ENCODE measurements around the gene SLC22A31.
"Not testable (repeated sequence)": the region's sequence is repeated elsewhere in the genome, so short reads cannot be mapped to it uniquely, and the experiment has no call there.

Gene SLC22A31

DNA sequence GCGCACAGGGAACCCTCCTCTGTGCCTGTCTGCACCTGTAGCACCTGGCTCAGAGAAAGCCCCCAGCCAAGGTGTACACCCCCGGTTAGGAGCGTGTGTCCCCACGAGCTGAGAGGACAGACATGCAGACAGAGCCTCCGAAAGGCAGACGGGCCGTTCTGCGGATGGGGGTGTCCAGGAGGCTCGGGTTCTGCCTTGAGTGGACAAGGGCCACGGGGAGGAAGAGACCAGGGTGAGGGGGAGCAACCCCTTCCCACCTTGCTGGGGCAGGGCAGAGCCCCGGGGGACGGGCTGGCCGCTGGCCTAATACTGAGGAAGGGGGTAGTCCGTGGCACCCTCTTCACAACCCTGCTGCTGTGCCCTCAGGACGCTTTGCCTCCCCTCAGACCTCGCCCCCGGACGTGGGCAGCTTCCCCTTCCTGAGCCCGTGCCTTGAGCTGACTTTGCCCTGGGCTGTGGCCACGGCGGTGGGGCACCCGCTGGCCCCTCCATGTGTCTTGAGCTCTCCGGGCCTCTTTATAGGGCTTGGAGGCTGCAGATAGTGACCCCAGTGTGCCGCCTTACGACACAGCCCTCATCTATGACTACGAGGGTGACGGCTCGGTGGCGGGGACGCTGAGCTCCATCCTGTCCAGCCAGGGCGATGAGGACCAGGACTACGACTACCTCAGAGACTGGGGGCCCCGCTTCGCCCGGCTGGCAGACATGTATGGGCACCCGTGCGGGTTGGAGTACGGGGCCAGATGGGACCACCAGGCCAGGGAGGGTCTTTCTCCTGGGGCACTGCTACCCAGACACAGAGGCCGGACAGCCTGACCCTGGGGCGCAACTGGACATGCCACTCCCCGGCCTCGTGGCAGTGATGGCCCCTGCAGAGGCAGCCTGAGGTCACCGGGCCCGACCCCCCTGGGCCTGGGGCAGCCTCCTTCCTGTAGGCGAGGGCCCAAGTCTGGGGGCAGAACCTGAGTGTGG lies 5.7 kb downstream of the SLC22A31 start:
- no peak for DNase-seq (ENCODE audit: extremely low read depth in 1 of 2, low read depth in 1 of 2)

DNA sequence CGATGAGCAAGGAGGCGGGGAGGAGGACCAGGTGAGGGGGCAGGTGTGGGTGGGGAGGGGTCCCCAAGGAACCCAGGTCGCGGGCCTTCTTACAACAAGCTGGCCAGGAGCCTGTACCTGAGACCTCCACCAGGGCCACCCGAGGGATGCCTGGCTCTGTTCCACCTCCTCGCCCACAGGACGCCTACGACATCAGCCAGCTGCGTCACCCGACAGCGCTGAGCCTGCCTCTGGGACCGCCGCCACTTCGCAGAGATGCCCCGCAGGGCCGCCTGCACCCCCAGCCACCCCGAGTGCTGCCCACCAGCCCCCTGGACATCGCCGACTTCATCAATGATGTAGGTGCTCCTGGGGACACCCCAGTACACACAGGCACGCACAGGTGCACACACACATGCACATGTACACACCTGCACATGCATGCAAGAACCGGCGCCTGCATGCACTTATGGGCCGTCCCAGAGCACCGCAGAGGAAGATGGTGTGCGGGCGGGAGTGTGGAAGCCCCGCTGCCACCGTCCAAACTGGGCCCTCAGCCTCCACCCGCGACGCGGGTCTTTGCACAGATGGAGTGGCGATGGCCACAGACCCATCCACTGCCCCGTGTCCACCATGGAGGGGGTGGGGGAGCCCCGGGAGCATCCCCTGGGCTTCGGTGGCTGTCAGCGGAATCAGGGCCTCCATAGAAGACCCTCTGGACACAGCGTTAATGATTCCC lies 6.6 kb downstream of the SLC22A31 start:
- no peak for DNase-seq (ENCODE audit: extremely low read depth in 1 of 2, low read depth in 1 of 2)

DNA sequence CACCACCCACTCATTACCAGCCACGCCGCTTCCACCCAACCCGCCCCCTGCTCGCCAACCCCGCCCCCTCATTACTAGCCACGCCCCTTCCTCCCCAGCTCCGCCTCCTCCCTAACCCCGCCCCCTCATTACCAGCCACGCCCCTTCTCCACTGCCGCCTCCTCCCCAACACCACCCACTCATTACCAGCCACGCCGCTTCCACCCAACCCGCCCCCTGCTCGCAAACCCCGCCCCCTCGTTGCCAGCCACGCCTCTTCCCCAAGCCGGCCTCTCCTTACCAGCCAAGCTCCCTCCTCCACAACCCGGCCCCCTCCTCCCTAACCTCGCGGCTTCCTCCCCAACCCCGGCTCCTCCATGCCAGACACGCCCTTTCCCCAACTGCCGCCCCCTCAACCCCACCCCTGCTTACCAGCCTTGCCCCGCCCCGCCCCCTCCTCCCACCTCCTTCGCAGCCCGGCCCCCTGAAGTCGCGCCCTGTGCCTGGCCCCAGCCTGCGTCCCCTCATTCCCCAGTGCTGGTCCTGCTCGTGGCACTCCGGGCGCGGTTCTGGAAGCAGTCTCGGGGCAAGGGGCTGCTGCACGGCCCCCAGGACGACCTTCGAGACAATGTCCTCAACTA lies 7.3 kb downstream of the SLC22A31 start:
- peak in 1 of 2 donors; percentile 61 for DNase-seq (ENCODE audit: extremely low read depth in 1 of 2, low read depth in 1 of 2)

DNA sequence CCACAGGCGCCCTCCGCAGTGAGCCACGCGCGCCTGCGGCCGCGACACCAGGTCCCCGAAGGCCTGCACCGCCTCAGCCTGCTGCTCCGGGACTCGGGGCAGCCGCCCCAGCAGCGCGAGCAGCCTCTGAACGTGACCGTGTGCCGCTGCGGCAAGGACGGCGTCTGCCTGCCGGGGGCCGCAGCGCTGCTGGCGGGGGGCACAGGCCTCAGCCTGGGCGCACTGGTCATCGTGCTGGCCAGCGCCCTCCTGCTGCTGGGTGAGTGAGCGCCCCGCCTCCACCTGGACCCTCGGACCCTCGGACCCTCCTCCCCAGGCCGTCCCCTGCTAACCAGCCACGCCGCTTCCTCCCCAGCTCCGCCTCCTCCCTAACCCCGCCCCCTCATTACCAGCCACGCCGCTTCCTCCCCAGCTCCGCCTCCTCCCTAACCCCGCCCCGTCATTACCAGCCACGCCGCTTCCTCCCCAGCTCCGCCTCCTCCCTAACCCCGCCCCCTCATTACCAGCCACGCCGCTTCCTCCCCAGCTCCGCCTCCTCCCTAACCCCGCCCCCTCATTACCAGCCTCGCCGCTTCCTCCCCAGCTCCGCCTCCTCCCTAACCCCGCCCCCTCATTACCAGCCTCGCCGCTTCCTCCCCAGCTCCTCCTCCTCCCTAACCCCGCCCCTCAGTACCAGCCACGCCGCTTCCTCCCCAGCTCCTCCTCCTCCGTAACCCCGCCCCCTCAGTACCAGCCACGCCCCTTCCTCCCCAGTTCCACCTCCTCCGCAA lies 8.0 kb downstream of the SLC22A31 start:
- DNase-seq (ENCODE audit: extremely low read depth in 1 of 2, low read depth in 1 of 2), result peak in 1 of 2 donors; percentile 29

DNA sequence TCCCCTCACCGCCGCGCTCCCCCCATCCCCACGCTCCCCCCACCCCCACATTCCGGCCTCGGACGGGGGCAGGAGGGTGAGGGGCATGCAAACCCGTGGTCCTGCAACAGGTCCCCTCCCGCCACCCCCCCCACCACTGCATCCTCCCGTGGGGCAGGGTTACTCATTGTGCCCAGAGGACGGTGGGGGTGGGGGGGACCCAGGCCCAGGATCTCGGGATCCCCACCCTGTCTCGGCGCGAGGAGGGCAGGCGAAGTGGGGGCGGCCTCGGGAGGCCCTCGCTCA lies 8.5 kb downstream of the SLC22A31 start:
- DNase-seq (ENCODE audit: extremely low read depth in 1 of 2, low read depth in 1 of 2), result no peak

DNA sequence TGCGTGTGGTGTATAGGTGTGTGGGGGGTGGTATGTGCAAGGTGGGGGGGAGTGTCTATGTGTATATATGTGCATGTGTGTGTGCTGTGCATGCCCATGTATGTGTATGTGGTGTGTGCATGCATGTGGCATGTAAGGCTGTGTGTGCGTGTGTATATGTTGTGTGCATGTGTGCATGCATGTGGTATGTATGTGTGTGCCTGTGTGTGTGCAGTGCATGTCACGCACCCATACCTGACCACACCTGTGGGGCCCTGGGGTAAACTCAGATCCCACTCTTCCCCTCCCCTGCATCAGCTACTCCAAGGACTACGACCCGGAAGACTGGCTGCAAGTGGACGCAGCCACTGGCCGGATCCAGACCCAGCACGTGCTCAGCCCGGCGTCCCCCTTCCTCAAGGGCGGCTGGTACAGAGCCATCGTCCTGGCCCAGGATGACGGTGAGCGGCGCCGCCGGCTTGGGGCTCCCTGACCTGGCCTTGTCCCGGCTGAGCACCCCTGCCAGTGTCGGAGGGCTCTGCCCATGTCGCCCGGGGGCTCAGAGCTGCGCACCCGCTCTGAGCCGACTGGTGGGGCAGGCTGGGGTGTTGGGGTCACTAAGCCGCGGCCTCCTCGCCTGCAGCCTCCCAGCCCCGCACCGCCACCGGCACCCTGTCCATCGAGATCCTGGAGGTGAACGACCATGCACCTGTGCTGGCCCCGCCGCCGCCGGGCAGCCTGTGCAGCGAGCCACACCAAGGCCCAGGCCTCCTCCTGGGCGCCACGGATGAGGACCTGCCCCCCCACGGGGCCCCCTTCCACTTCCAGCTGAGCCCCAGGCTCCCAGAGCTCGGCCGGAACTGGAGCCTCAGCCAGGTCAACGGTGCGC lies 9.1 kb downstream of the SLC22A31 start:
- no peak for DNase-seq (ENCODE audit: extremely low read depth in 1 of 2, low read depth in 1 of 2)

DNA sequence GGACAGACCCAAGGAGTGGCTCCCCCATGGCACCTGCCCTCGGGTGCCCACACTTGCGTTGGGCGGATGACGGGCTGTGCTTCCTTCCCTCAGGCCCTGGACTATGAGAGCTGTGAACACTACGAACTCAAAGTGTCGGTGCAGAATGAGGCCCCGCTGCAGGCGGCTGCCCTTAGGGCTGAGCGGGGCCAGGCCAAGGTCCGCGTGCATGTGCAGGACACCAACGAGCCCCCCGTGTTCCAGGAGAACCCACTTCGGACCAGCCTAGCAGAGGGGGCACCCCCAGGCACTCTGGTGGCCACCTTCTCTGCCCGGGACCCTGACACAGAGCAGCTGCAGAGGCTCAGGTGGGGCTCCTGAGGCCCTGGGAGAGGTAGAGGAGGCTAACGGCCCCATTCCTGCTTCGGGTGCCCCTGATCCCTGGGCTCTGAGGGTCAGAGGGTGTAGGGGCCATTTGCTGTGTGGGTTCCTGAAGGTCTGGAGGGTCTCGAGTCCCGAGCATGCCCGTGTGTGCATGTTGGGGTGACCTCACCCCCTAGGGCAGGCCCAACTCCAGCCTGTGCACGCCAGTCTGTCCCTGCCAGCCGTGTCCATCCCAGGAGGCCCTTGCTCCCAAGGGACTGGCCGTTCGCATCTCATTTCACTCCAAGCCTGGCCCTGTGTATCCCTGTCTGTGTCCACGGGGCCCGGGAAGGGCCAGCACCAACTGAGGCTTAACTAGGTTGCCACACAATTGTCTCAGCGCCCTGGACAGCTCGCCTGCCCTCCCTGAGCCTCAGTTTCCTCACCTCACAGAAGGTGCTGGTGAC lies 10.0 kb downstream of the SLC22A31 start:
- DNase-seq (ENCODE audit: extremely low read depth in 1 of 2, low read depth in 1 of 2), result no peak

DNA sequence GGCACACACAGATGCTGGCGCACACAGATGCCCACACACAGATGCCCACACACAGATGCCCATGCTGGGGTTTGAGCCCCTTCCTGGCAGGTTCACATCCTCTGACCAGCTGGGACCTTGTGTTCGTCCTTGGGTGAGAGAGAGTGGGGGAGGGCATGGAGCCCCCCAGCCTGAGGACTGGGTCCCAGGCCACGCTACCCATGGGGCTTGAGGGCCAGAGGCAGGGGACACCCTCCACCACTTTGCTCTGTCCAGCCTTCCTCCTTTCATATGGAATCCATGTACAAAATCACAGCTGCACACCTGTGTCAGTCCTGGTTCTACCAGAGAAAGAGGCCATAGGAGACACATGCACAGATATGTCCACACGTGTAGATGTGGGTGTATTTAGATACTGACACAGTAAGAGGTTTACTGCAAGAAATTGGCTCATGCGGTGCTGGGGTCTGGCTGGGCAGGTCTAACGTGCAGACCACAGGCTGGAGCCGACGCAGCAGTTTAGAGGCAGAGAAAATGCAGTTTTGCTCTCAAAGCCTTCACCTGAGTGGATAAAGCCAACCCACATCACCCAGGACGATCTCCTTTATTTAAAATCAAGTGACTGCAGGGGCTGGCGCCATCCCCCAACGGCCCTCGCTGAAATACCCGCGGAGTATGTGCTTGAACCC lies 10.8 kb downstream of the SLC22A31 start:
- DNase-seq (ENCODE audit: extremely low read depth in 1 of 2, low read depth in 1 of 2), result no peak

DNA sequence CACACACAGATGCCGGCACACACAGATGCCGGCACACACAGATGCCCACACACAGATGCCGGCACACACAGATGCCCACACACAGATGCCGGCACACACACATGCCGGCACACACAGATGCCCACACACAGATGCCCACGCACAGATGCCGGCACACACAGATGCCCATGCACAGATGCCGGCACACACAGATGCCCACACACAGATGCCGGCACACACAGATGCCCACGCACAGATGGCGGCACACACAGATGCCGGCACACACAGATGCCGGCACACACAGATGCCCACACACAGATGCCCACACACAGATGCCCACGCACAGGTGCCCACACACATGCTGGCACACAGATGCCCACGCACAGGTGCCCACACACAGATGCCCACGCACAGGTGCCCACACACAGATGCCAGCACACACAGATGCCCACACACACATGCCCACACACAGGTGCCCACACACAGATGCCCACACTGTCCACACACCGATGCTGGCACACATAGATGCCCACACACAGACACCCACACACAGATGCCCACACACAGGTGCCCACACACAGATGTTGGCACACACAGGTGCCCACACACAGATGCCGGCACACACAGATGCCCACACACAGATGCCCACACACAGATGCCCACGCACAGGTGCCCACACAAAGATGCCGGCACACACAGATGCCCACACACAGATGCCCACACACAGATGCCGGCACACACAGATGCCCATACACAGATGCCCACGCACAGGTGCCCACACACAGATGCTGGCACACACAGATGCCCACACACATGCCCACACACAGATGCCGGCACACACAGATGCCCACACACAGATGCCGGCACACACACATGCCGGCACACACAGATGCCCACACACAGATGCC lies 11.6 kb downstream of the SLC22A31 start:
- DNase-seq (ENCODE audit: extremely low read depth in 1 of 2, low read depth in 1 of 2), result not testable (repeated sequence)

DNA sequence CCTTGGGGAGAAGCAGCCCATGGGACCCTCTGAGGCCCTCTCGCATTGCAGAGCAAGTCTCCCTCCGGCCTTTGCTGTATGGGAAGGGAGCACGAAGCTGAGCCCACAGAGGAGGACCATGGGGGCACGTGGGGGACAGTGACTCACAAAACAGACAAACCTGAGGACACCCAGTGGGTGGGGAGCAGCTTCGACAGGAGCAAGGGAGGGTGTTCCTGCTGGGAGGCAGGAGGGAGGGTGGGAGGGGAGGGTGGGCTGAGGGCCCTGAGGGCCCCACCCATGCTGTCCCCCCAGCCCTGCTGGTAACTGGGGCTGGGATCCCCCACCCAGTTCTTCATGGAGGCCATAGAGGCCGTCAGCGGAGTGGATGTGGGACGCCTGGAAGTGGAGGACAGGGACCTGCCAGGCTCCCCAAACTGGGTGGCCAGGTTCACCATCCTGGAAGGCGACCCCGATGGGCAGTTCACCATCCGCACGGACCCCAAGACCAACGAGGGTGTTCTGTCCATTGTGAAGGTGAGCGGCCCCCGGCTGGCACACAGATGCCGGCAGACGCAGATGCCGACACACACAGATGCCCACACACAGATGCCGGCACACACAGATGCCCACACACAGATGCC lies 12.5 kb downstream of the SLC22A31 start:
- DNase-seq (ENCODE audit: extremely low read depth in 1 of 2, low read depth in 1 of 2), result no peak

DNA sequence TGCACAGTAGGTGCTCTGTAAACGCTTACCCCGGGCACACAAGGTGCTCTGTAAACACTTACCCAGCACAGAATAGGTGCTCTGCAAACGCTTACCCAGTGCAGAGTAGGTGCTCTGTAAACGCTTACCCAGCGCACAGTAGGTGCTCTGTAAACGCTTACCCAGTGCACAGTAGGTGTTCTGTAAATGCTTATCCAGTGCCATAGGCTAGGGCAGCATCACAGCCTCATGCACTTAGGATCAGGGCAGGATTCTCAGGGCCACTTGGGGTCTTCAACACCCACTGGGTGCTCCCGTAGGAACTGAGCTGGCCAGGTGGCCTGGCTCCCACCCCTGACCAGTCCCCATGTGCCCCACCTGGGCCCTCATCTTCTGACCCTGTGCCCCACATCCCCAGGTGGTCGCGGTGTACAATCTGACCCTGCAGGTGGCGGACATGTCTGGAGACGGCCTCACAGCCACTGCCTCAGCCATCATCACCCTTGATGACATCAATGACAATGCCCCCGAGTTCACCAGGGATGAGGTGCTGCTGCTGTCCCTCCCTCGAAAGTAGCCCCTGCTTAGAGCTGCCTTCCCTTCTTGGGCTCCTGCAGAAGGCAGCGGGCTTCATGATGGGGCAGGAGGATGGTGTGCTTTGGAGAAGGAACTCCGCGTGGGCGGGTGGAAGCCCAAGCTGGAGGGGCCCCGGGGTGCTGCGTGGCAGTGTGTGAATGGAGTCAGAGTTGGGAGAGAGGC lies 13.1 kb downstream of the SLC22A31 start:
- no peak for DNase-seq (ENCODE audit: extremely low read depth in 1 of 2, low read depth in 1 of 2)

DNA sequence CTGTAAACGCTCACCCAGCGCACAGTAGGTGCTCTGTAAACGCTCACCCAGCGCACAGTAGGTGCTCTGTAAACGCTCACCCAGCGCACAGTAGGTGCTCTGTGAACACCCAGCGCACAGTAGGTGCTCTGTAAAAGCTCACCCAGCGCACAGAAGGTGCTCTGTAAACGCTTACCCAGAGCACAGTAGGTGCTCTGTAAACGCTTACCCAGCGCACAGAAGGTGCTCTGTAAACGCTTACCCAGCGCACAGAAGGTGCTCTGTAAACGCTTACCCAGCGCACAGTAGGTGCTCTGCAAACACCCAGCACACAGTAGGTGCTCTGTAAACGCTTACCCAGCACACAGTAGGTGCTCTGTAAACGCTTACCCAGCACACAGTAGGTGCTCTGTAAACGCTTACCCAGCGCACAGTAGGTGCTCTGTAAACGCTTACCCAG lies 13.7 kb downstream of the SLC22A31 start:
- not testable (repeated sequence) for DNase-seq (ENCODE audit: extremely low read depth in 1 of 2, low read depth in 1 of 2)

DNA sequence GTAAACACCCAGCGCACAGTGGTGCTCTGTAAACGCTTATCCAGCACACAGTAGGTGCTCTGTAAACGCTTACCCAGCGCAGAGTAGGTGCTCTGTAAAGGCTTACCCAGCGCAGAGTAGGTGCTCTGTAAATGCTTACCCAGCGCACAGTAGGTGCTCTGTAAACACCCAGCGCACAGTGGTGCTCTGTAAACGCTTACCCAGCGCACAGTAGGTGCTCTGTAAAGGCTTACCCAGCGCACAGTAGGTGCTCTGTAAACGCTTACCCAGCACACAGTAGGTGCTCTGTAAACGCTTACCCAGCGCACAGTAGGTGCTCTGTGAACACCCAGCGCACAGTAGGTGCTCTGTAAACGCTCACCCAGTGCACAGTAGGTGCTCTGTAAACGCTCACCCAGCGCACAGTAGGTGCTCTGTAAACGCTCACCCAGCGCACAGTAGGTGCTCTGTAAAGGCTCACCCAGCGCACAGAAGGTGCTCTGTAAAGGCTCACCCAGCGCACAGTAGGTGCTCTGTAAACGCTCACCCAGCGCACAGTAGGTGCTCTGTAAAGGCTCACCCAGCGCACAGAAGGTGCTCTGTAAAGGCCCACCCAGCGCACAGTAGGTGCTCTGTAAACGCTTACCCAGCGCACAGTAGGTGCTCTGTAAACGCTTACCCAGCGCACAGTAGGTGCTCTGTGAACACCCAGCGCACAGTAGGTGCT lies 14.3 kb downstream of the SLC22A31 start:
- DNase-seq (ENCODE audit: extremely low read depth in 1 of 2, low read depth in 1 of 2), result not testable (repeated sequence)

DNA sequence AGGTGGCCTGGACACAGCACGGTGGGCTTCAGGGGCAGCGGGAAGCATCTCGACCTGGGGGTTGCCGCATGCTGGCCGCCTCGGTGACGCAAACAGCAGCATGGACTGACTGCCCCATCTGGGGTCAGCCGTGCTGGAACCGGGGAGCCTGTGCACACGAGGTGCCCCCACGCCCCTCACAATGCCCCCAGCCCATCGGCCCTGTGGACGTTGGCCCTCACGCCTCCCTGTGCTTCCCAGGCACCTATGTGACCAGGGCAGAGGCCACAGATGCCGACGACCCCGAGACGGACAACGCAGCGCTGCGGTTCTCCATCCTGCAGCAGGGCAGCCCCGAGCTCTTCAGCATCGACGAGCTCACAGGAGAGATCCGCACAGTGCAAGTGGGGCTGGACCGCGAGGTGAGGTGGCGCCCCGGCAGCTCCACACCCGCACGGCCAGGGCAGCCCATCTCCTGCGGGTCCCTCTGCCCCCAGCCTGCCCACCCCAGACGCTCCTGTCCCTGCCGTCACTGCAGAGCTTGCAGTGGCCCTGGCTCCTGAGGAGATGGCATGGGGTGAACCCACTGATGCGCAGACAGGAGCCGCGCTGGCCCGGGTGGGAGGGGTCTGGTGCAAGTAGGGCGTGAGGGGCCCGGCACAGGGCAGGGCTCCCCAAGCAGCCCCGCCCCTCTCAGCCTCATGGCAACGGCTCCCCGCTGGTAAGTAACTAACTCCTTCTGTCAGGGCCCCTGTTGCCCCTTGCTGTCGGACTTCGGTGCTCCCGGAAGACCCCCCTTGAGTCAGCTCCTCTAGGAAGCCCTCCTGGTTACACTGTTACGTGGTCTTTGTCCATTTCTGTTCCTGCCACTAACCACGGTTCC lies 15.2 kb downstream of the SLC22A31 start:
- no peak for DNase-seq (ENCODE audit: extremely low read depth in 1 of 2, low read depth in 1 of 2)

DNA sequence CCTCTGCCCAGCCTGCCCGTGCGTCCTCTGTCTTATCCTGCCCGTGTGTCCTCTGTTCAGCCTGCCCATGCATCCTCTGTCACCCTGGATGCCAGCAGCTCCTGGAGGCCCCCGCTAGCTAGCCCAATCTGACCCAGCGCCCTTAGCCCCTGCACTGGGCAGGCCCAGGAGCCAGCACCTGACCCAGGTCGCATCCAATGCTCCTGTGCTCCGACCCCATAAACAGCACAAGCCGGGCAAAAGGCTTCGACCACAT lies 15.7 kb downstream of the SLC22A31 start:
- DNase-seq (ENCODE audit: extremely low read depth in 1 of 2, low read depth in 1 of 2), result no peak

Measured in activated CD8-positive, alpha-beta memory T cell treated with anti-CD3 and anti-CD28 coated beads for 1 hour (primary cell).